ENCODE data around the gene LYAR.

DNA sequence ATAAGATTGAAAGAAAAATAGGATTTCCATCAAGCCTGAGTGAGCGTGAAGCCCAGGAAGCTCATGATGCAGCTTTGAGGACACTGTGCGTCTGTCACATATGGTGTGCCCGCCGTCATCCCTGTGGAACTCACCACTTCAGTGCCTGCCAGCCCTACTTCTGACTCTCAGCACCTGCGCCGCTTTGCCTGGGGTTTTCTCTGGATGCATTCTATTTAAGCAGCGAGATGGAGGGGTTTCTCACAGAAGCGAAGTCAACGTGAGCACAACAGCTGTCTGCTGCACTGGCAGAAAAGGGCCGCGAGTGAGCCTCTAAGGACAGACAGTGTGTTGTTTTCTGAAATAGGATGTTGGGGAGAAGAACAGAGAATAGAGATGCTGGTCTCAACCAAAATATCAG lies 35.8 kb downstream of the LYAR start:
- TF ChIP-seq, protein P1, sequence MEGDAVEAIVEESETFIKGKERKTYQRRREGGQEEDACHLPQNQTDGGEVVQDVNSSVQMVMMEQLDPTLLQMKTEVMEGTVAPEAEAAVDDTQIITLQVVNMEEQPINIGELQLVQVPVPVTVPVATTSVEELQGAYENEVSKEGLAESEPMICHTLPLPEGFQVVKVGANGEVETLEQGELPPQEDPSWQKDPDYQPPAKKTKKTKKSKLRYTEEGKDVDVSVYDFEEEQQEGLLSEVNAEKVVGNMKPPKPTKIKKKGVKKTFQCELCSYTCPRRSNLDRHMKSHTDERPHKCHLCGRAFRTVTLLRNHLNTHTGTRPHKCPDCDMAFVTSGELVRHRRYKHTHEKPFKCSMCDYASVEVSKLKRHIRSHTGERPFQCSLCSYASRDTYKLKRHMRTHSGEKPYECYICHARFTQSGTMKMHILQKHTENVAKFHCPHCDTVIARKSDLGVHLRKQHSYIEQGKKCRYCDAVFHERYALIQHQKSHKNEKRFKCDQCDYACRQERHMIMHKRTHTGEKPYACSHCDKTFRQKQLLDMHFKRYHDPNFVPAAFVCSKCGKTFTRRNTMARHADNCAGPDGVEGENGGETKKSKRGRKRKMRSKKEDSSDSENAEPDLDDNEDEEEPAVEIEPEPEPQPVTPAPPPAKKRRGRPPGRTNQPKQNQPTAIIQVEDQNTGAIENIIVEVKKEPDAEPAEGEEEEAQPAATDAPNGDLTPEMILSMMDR (IDR thresholded peaks at IDR 0.05), result no peak
- no peak for TF ChIP-seq POLR2A (IDR thresholded peaks at IDR 0.05)

Measured in right lobe of liver (tissue), 4 donors.